HUES64 (cell line): ENCODE results near the gene EXD1.

Experiments
- H3K27ac ChIP-seq: 2 replicates; pipeline ENCODE4 v1.7.0; 2013; ENCODE audit warnings: low read depth, low read length, inconsistent platforms
- H3K27me3 ChIP-seq: 2 replicates; pipeline ENCODE4 v1.6.1; 2013; ENCODE audit warnings: mild to moderate bottlenecking, low read length; ENCODE audit not compliant: insufficient read depth
- H3K36me3 ChIP-seq: 2 replicates; pipeline ENCODE4 v1.6.1; 2013; ENCODE audit warnings: mild to moderate bottlenecking, low read length; ENCODE audit not compliant: insufficient read depth
- H3K4me1 ChIP-seq: 2 replicates; pipeline ENCODE4 v1.6.1; 2013; ENCODE audit warnings: mild to moderate bottlenecking, low read length, moderate library complexity; ENCODE audit not compliant: insufficient read depth
- H3K4me3 ChIP-seq: 2 replicates; pipeline ENCODE4 v1.5.1; 2013; ENCODE audit warnings: mild to moderate bottlenecking, low read length, moderate library complexity
- H3K9ac ChIP-seq: 2 replicates; pipeline ENCODE4 v1.6.1; 2013; ENCODE audit warnings: mild to moderate bottlenecking, low read depth, low read length
- H3K9me3 ChIP-seq: 2 replicates; pipeline ENCODE4 v1.6.1; 2013; ENCODE audit warnings: low read depth, low read length; ENCODE audit not compliant: insufficient read depth
- WGBS: fragments of 150-250, 120-280 bp; methylation state at CpG from one replicate; pipeline ENCODE4 v1.1.7; 2013; ENCODE audit warnings: missing lambda C conversion rate; 5-methylcytosine and 5-hydroxymethylcytosine counted together

Gene EXD1

DNA sequence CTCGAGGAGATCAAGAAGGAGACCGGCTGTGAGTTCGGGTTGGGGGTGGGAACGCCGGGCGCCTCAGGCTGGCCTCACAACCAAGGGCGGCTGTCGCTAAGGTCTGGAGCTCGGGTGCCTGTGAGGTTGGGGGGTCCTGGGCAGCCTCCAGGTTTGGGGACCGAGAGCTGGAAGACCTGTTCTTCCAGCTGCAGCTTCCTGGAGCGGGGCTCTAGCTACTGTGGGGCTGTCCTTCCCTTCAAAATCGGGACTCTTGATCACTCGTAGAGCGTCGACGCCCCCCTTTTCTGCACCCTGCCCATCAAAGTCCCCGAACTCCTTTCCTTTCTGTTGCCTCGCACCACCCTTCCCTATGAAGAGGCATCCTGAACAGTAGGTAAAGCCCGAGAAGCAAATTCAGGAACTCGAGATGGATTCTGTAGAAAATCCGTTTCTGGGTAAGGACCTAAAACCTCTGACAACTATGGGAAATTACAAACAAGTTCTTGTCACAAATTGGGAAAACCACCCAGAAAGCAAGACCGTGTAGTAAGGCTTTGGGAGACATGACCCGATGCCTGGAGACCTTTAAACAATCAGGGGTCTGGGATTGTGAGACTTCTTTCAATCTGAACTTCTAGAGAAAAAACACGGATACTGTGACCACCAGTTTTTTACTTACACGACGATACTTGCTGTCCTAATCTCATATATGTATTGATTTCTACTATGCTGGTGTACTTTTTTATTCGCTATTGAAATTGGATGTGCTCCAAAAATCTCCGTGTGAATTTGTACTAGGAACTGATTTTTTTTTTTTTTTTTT, 1.1 kb upstream of the EXD1 start:
- peak overlapping the region; percentile 72 for H3K4me3 ChIP-seq
- H3K9me3 ChIP-seq: no peaks in the 10 kb centered on the region
- peak overlapping the region; percentile 48; the same call in 1 of the 2 replicates for H3K27ac ChIP-seq
- peaks cover 3% of the 10 kb centered on the region; the same call in 1 of the 2 replicates for H3K4me1 ChIP-seq
- peaks cover 5% of the 10 kb centered on the region; the same call in 1 of the 2 replicates for H3K27me3 ChIP-seq
- 11% methylated on average over 26 of the region's 28 CpGs for WGBS
- no peaks in the 10 kb centered on the region; the same call in 1 of the 2 replicates for H3K36me3 ChIP-seq
- H3K9ac ChIP-seq: peak overlapping the region; percentile 65

DNA sequence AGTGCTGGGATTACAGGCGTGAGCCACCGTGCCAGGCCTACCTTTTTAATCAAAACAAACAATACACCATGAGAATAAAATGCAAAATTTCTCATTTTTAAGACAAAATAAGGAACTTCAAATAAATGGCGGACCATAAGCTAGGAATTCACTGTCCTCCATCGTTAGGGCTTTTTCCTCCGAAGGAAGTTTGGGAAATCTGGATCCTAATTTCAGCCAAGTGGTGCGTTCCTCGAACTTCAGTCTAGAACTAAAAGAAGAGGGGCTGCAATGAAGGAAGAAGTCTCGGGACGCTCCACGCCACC, 260 bp downstream of the EXD1 start:
- Histone ChIP-seq H3K4me3 (peak overlapping the region; percentile 72), H3K36me3 (no peaks in the 10 kb centered on the region; the same call in 1 of the 2 replicates), H3K27me3 (peaks cover 5% of the 10 kb centered on the region; the same call in 1 of the 2 replicates), H3K27ac (no peak overlapping the region; the same call in 1 of the 2 replicates), H3K9me3 (no peaks in the 10 kb centered on the region), H3K9ac (no peak overlapping the region), H3K4me1 (peaks cover 3% of the 10 kb centered on the region; the same call in 1 of the 2 replicates)
- WGBS: 33% methylated on average over 10 of the region's 10 CpGs

DNA sequence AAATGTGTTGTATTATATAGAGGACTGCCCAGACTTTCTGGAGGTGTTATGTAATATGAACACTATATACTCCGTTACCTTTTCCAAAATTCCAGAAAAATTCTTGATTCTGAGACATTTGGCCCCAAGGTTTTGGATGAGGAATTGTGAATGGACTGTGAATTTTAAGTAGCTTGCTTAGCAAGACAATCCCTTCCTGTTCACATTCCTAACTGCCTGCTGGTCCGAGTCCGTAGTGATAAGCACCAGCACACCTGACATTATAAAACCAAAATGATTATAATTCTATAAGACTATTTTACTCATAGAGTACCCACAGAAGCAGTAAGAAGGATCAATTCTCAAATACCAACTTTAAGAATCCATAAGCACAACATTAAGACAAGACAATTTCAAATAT, 11.2 kb downstream of the EXD1 start:
- WGBS: 86% methylated on average over 2 of the region's 3 CpGs
- no peaks in the 10 kb centered on the region for H3K27me3 ChIP-seq

DNA sequence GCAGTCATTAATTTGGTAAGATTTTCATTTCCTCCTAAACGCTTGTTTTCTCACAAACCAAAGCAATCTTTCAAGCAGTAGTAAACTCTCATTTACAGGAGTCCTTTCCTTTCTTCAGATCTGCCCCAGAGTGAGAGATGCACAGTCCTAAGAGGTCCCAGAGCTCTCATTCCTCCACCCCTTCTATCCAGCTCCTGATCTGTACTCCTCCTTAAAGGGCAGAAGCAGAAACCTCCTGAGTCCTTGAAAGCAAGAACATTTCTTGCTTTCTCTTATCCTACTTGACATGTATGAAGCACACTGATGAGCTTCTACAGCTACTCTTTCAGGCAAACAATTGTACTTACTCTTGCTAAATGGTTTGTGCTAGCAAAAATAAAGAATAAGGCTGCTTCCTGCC, 11.7 kb downstream of the EXD1 start:
- Histone ChIP-seq H3K27ac (peak overlapping the region; percentile 9; the same call in 1 of the 2 replicates), H3K9ac (no peak overlapping the region), H3K9me3 (no peaks in the 10 kb centered on the region), H3K4me1 (peaks cover 15% of the 10 kb centered on the region), H3K4me3 (no peak overlapping the region), H3K36me3 (no peaks in the 10 kb centered on the region), H3K27me3 (no peaks in the 10 kb centered on the region)
- 83% methylated on average over 1 of the region's 1 CpG for WGBS

More for the DNA sequence above, 11.2 kb downstream of the EXD1 start:
- Histone ChIP-seq H3K4me1 (peaks cover 15% of the 10 kb centered on the region), H3K27ac (no peak overlapping the region), H3K4me3 (0 out of 2 replicates have a peak overlapping the region, but pooled peaks have one; percentile 3), H3K9me3 (no peaks in the 10 kb centered on the region), H3K9ac (no peak overlapping the region), H3K36me3 (no peaks in the 10 kb centered on the region)

DNA sequence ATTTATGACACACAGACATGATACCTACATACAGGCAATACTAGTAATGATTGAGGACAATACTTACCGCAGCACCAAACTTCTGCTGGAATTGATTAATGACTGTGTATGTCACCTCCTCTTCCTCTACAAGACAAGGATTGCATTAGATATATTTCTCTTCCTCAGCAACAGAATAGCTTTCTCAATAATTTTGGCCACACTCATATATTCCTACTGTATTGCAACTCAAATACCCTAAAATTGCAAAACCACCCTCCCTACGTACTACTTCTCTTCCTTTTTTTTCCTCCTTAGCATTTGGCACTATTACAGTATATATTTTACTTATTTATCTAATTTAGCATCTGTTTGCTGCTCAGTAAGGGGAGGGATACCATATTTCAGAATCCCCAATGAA, 14.8 kb downstream of the EXD1 start:
- Histone ChIP-seq H3K4me3 (no peak overlapping the region), H3K4me1 (peaks cover 15% of the 10 kb centered on the region)
- WGBS: 93% methylated on average over 2 of the region's 2 CpGs

DNA sequence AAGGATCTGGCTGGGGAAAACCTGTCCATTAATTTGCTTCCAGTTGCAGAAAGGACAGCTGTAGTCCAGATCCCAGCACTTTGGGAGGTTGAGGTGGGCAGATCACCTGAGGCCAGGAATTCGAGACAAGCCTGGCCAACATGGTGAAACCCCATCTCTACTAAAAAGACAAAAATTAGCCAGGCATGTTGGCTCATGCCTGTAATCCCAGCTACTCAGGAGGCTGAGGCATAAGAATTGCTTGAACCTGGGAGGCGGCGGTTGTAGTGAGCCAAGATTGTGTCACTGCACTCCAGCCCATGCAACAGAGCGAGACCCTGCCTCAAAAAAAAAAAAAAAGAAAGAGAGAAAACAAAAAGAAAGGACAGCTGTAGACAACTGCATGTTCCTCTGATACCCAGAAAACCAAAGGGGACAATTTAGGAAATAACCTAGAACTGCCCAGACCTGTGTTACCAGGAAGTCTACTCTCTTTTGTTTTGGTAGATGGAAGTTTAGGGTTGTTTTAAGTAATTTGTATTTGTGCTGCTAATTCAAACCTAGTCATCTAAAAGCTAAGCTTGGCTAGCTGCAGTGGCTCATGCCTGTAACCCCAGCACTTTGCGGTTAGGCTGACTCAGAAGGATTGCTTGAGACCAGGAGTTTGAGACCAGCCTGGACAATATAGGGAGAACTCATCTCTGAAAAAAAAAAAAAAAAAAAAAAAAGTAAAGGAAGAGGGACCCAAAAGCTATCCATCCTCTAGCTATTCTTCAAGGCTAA, 22.7 kb downstream of the EXD1 start:
- H3K27me3 ChIP-seq: no peaks in the 10 kb centered on the region
- H3K9ac ChIP-seq: no peak overlapping the region
- H3K36me3 ChIP-seq: no peaks in the 10 kb centered on the region
- H3K4me3 ChIP-seq: no peak overlapping the region
- H3K4me1 ChIP-seq: no peaks in the 10 kb centered on the region
- H3K9me3 ChIP-seq: no peaks in the 10 kb centered on the region
- no peak overlapping the region for H3K27ac ChIP-seq
- WGBS: 96% methylated on average over 5 of the region's 5 CpGs

More for the DNA sequence above, 14.8 kb downstream of the EXD1 start:
- Histone ChIP-seq H3K27me3 (no peaks in the 10 kb centered on the region), H3K36me3 (no peaks in the 10 kb centered on the region), H3K9ac (no peak overlapping the region), H3K27ac (no peak overlapping the region), H3K9me3 (no peaks in the 10 kb centered on the region)

DNA sequence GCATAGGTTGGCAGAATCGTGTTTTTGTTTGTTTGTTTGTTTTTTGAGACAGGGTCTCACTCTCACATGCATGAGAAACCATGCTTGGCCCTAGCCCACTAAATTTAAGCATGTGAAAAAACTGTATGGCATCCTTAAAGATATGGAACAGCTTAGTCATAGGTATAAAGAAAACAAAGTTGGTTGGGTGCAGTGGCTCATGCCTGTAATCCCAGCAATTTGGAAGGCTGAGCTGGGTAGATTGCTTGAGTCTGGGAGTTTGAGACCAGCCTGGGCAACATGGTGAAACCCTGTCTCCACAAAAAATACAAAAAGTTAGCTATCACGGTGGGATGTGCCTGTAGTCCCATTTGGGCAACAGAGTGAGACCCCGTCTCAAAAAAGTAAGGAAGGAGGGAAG, 25.2 kb downstream of the EXD1 start:
- Histone ChIP-seq H3K27me3 (no peaks in the 10 kb centered on the region), H3K36me3 (no peaks in the 10 kb centered on the region), H3K27ac (no peak overlapping the region), H3K9ac (no peak overlapping the region), H3K4me3 (no peak overlapping the region), H3K9me3 (no peaks in the 10 kb centered on the region), H3K4me1 (no peaks in the 10 kb centered on the region)
- 94% methylated on average over 3 of the region's 3 CpGs for WGBS

DNA sequence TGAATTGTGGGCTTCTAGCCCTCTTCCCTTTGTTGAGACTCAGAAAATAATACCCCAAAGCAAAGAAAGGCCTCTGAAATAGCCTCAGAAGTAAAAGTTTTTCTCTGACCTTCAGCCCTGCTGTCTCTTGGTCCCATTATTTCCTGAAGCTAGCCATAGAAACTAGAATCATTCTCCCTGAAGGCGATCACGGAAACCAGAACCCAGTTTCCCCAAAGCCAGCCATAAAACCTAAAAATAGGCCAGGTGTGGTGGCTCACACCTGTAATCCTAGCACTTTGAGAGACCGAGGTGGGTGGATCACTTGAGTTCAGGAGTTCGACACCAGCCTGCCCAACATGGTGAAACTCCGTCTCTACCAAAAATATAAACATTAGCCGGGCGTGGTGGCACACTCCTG, 27.2 kb downstream of the EXD1 start:
- no peak overlapping the region for H3K27ac ChIP-seq
- H3K4me1 ChIP-seq: no peaks in the 10 kb centered on the region
- no peaks in the 10 kb centered on the region for H3K27me3 ChIP-seq
- H3K36me3 ChIP-seq: no peaks in the 10 kb centered on the region
- H3K9ac ChIP-seq: no peak overlapping the region
- H3K4me3 ChIP-seq: no peak overlapping the region
- H3K9me3 ChIP-seq: no peaks in the 10 kb centered on the region
- 96% methylated on average over 7 of the region's 7 CpGs for WGBS

DNA sequence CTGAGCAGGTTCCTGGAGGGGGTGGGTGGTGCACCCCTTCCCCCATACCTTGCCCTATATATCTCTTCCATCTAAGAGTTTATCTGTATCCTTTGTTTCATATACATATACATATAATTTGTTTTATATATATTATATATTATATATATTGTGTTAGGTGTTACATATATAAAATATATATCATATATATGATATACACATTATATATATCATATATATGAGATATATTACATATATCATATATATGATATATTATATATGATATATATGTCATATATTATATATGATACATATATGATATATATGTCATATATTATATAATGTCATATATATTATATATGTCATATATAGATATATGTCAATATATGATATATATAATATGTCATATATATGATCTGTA, 31.1 kb downstream of the EXD1 start:
- no peak overlapping the region for H3K4me3 ChIP-seq
- H3K9ac ChIP-seq: no peak overlapping the region
- no peak overlapping the region for H3K27ac ChIP-seq
- H3K27me3 ChIP-seq: no peaks in the 10 kb centered on the region
- no peaks in the 10 kb centered on the region for H3K36me3 ChIP-seq
- H3K9me3 ChIP-seq: no peaks in the 10 kb centered on the region
- no peaks in the 10 kb centered on the region for H3K4me1 ChIP-seq

DNA sequence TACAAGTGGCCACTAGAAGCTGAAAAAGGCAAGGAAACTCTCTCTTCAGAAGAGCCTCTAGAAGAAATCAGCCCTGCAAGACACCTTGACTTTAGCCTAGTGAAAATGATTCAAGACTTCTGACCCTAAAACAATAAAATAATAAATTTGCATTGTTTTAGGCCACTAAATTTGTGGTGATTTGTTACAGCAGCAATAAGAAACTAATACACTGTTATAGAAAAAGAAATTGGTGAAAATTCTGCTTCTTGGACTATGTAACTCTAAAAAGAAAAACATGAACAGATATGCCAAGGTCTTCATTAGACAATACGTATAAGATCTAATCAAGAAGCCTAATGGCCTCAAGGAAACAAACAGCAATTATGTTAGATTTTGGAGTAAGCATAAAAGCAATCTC, 36.1 kb downstream of the EXD1 start:
- Histone ChIP-seq H3K4me1 (no peaks in the 10 kb centered on the region), H3K9me3 (no peaks in the 10 kb centered on the region), H3K27me3 (no peaks in the 10 kb centered on the region), H3K27ac (no peak overlapping the region), H3K9ac (no peak overlapping the region), H3K4me3 (no peak overlapping the region), H3K36me3 (no peaks in the 10 kb centered on the region)
- no CpG with 5 or more reads among the region's 1 CpG for WGBS

DNA sequence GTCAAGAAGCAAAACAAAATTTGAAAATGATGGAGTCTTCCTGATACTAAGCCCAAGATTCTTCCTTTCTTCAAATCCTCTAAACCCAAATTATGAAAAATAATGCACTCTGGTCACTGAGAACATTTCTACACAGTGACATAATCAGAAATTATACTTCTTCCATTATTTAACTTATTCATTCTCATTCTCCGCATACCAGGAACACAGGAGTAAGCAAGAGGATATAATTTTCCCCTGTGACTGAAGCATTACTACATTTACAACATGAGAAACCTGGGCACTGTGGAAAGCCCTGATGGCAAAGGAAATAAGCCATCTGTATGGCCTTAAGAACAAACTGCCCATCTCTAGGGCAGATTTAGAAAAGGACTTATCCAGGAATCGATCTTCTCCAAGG, 47.0 kb downstream of the EXD1 start:
- H3K9ac ChIP-seq: no peak overlapping the region
- no peak overlapping the region for H3K4me3 ChIP-seq
- no peaks in the 10 kb centered on the region for H3K27me3 ChIP-seq
- no peak overlapping the region for H3K27ac ChIP-seq
- H3K36me3 ChIP-seq: no peaks in the 10 kb centered on the region
- no peaks in the 10 kb centered on the region for H3K9me3 ChIP-seq
- H3K4me1 ChIP-seq: peaks cover 9% of the 10 kb centered on the region; the same call in 1 of the 2 replicates
- WGBS: 89% methylated on average over 2 of the region's 2 CpGs
